ENCODE results near the gene MRPL48. TPM values are rescaled to one million over a fixed set of nuclear protein-coding genes. Genes with fewer than 3 reads are reported as not detected.

Gene MRPL48
- total and polyA plus RNA-seq, 2 of the 8 experiments (the other 6 are each of a cell fraction or from before 2014, with no cell fraction given) = 34.9 to 59.9 TPM

GRCh38 chr11:73804712-73805111 is 17.0 kb downstream of the MRPL48 start:
- no peak overlapping the region for H3K9ac ChIP-seq (replicated peaks in 1 of 4; ENCODE audit: extremely low read depth in 1 of 4, low read depth in 3 of 4, low read length in 3 of 4)
- no peak overlapping the region for H3K56ac ChIP-seq (replicated peaks; ENCODE audit: insufficient read length, low read depth, low read length)
- no peak overlapping the region for H3K14ac ChIP-seq (ENCODE audit: insufficient read length)
- H2BK120ac ChIP-seq (replicated peaks; ENCODE audit: low read depth, low read length) = no peak overlapping the region
- H2BK20ac ChIP-seq (ENCODE audit: low read length) = no peak overlapping the region
- H2BK15ac ChIP-seq (ENCODE audit: low read length) = no peak overlapping the region
- H4K91ac ChIP-seq (replicated peaks; ENCODE audit: insufficient read length, low read length) = no peak overlapping the region
- H4K8ac ChIP-seq (ENCODE audit: extremely low read depth, insufficient read depth, low read length) = no peak overlapping the region
- H4K5ac ChIP-seq (ENCODE audit: insufficient read length, low read depth, low read length) = no peak overlapping the region
- ChIA-PET CTCF (ENCODE audit: partially characterized antibody) (interaction anchor here (0.7 to 1.1 kb wide), 2 partner anchors 21 to 196 kb away, joined by 3 read pairs; no protein-coding TSS in a partner anchor), POLR2A (ENCODE audit: partially characterized antibody) (interaction anchor here (0.9 to 1.1 kb wide), 2 partner anchors 12 to 62 kb away, joined by 3 read pairs; no protein-coding TSS in a partner anchor)
- H3K79me2 ChIP-seq (ENCODE audit: control insufficient read depth in 1 of 2, insufficient read depth in 2 of 2, low read length in 2 of 2) = peaks cover 0 to 3% of the 10 kb centered on the region in 2 experiments; a peak in 1 of 4 replicates
- no peak overlapping the region for H3K27ac ChIP-seq (ENCODE audit: low read depth, low read length)
- H3K4me2 ChIP-seq (ENCODE audit: insufficient read depth in 1 of 2, low read depth in 2 of 2, low read length in 2 of 2) = no peak overlapping the region
- H3K4me3 ChIP-seq (ENCODE audit: extremely low read depth in 1 of 4, insufficient read depth in 2 of 4, low read depth in 3 of 4, low read length in 4 of 4) = no peak overlapping the region
- H2AK5ac ChIP-seq (ENCODE audit: low read depth, low read length) = no peak overlapping the region
- peaks cover 0 to 2% of the 10 kb centered on the region in 2 experiments for H4K20me1 ChIP-seq (replicated peaks in 1 of 2; ENCODE audit: control insufficient read depth in 1 of 2, insufficient read depth in 2 of 2, low read length in 2 of 2)
- H2BK5ac ChIP-seq (ENCODE audit: low read depth, low read length) = no peak overlapping the region
- H3K79me1 ChIP-seq (ENCODE audit: low read depth, low read length) = no peaks in the 10 kb centered on the region; the same call in 1 of the 2 replicates
- TF ChIP-seq JUN (IDR thresholded peaks at IDR 0.05; ENCODE audit: low read depth, low read length) = no peak
- no peak for TF ChIP-seq KDM4A (IDR thresholded peaks at IDR 0.05; ENCODE audit: low read depth, low read length, severe bottlenecking)
- no peak for TF ChIP-seq HDAC6 (IDR thresholded peaks at IDR 0.05; ENCODE audit: low read depth, low read length)
- no peak for TF ChIP-seq CTBP2 (IDR thresholded peaks at IDR 0.05; ENCODE audit: borderline replicate concordance, insufficient read depth, insufficient read length, low read length)
- no peak for TF ChIP-seq CREB1 (IDR thresholded peaks at IDR 0.05)
- no peak for TF ChIP-seq POU5F1 (IDR thresholded peaks at IDR 0.05; ENCODE audit: low read depth, low read length)
- H3K23me2 ChIP-seq (ENCODE audit: low read depth, low read length) = no peaks in the 10 kb centered on the region
- H3K4me1 ChIP-seq (replicated peaks in 1 of 4; ENCODE audit: control insufficient read depth in 3 of 4, insufficient read depth in 4 of 4, low read length in 3 of 4) = no peaks in the 10 kb centered on the region
- H3K4ac ChIP-seq (replicated peaks; ENCODE audit: insufficient read length, low read depth, low read length) = no peak overlapping the region
- H3K23ac ChIP-seq (ENCODE audit: insufficient read length) = no peak overlapping the region
- no peak overlapping the region for H2BK12ac ChIP-seq (ENCODE audit: low read depth, low read length)
- no peaks in the 10 kb centered on the region for H3K9me3 ChIP-seq (ENCODE audit: insufficient read depth in 2 of 2, low read depth in 1 of 2, low read length in 1 of 2)
- peaks cover 0 to 6% (median 0%) of the 10 kb centered on the region in 4 experiments; a peak in 2 of 8 replicates for H3K36me3 ChIP-seq (ENCODE audit: control insufficient read depth in 2 of 4, insufficient read depth in 4 of 4, low read length in 3 of 4)
- DNase-seq (ENCODE audit: low read depth in 1 of 2, low spot score in 2 of 2) (no peak), FAIRE-seq (peak; percentile 55)
- H3K18ac ChIP-seq (ENCODE audit: extremely low read depth, low read length) = no peak overlapping the region
- H3K27me3 ChIP-seq (replicated peaks in 1 of 4; ENCODE audit: control insufficient read depth in 3 of 4, extremely low read depth in 1 of 4, insufficient read depth in 3 of 4, low read length in 3 of 4) = no peaks in the 10 kb centered on the region
- no peak overlapping the region for H2AFZ ChIP-seq (ENCODE audit: low read length)
